Breast epithelium (tissue), 4 donors: Measurements from ENCODE around the gene OPCML. TPM values are rescaled to one million over a fixed set of nuclear protein-coding genes. Genes with fewer than 3 reads are reported as not detected.

Source experiments
- DNase-seq, 2 donors: peaks; one replicate each; pipeline ENCODE4 v3.0.0-alpha.2; 2019; ENCODE audit warnings: low spot score in 2 of 2
- H3K27ac ChIP-seq, 2 donors: fragments of 200-600 bp; sonication (generic) in 1 of 2; one replicate each; pipeline ENCODE4 v1.5.1; 2016 to 2019; ENCODE audit warnings: mild to moderate bottlenecking in 1 of 2
- H3K27me3 ChIP-seq, 2 donors: fragments of 200-600 bp; sonication (generic) in 1 of 2; one replicate each; pipeline versions ENCODE4 v1.5.1 to v1.6.0; 2017 to 2019; ENCODE audit warnings: control low read depth in 1 of 2, mild to moderate bottlenecking in 1 of 2
- H3K36me3 ChIP-seq: fragments of 200-600 bp; one replicate; pipeline ENCODE4 v1.5.1; 2019
- H3K4me1 ChIP-seq, 2 donors: fragments of 200-600 bp; sonication (generic); one replicate each; pipeline ENCODE4 v1.5.1; 2016 to 2019; ENCODE audit warnings: control low read depth in 1 of 2
- H3K4me3 ChIP-seq, 3 donors: fragments of 200-600 bp; sonication (generic); 1 replicate in 2 of 3; 2 replicates in 1 of 3; pipeline ENCODE4 v1.5.1; 2016 to 2019; ENCODE audit warnings: mild to moderate bottlenecking in 3 of 3, moderate library complexity in 2 of 3
- H3K9me3 ChIP-seq, 2 donors: fragments of 200-600 bp; sonication (generic) in 1 of 2; one replicate each; pipeline ENCODE4 v1.5.1; 2016 to 2019; ENCODE audit warnings: control low read depth in 1 of 2
- POLR2A ChIP-seq: fragments of 450-650 bp; IDR thresholded peaks from one replicate; pipeline ENCODE4 v1.6.1; 2016; ENCODE audit warnings: antibody characterized with exemption, mild to moderate bottlenecking, moderate library complexity
- POLR2AphosphoS5 ChIP-seq, 3 donors: sonication (generic); formaldehyde crosslinking; IDR thresholded peaks; one replicate each; pipeline ENCODE4 v1.6.1; 2017; ENCODE audit warnings: antibody characterized with exemption in 3 of 3
- intact Hi-C: fragments of 100-400 bp; cut with DNase I; formaldehyde crosslinking; loops from one replicate; pipeline ENCODE4 v1.15.1; 2023; ENCODE audit warnings: low total_unique reads
- total RNA-seq, 3 donors: library from RNA; depleted of rRNA; stranded (reverse); fragments of >200 nt; gene quantifications; one replicate each; pipeline ENCODE4 v1.1.0, GENCODE V29; 2016
- TF ChIP-seq, protein P1 (sequence below), 3 donors: fragments of 450-650 bp; IDR thresholded peaks; one replicate each; pipeline ENCODE4 v1.5.1; 2016 to 2017; ENCODE audit warnings: antibody characterized with exemption in 3 of 3, mild to moderate bottlenecking in 3 of 3, moderate library complexity in 3 of 3

Gene OPCML
- total RNA-seq, 3 donors from 2014 or later = not detected

DNA sequence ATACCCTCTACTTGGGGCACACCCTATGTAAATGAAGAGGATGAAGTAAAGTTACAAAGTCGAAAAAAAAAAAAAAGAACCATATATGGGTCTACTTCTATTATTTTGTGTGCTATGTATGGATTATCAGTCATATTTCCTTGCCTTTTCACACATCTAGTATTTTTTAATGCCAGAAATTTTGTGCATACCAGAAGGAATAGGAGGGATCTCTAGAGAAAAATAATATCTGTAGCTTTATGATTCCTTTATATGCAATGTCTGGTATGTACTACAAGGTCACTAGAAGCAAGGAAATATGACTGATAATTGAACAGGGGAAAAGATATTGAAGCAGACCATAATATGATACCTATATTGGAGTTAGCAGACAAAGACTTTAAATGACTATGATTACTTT lies 713.4 kb downstream of the OPCML start:
- Histone ChIP-seq H3K9me3 (no peaks in the 10 kb centered on the region), H3K4me1 (no peaks in the 10 kb centered on the region), H3K4me3 (no peak overlapping the region), H3K27me3 (no peaks in the 10 kb centered on the region), H3K27ac (no peak overlapping the region), H3K36me3 (no peaks in the 10 kb centered on the region)
- no peak for TF ChIP-seq POLR2AphosphoS5 (IDR thresholded peaks at IDR 0.05)
- TF ChIP-seq, protein P1, sequence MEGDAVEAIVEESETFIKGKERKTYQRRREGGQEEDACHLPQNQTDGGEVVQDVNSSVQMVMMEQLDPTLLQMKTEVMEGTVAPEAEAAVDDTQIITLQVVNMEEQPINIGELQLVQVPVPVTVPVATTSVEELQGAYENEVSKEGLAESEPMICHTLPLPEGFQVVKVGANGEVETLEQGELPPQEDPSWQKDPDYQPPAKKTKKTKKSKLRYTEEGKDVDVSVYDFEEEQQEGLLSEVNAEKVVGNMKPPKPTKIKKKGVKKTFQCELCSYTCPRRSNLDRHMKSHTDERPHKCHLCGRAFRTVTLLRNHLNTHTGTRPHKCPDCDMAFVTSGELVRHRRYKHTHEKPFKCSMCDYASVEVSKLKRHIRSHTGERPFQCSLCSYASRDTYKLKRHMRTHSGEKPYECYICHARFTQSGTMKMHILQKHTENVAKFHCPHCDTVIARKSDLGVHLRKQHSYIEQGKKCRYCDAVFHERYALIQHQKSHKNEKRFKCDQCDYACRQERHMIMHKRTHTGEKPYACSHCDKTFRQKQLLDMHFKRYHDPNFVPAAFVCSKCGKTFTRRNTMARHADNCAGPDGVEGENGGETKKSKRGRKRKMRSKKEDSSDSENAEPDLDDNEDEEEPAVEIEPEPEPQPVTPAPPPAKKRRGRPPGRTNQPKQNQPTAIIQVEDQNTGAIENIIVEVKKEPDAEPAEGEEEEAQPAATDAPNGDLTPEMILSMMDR (IDR thresholded peaks at IDR 0.05) = no peak
- TF ChIP-seq POLR2A = no peak
- intact Hi-C loops = no loop called here
- no peak for DNase-seq

- intact Hi-C loops = no loop called here
- no peaks in the 10 kb centered on the region for H3K9me3 ChIP-seq
- H3K4me1 ChIP-seq = no peaks in the 10 kb centered on the region
- DNase-seq = no peak
- H3K4me3 ChIP-seq = no peak overlapping the region
- TF ChIP-seq POLR2AphosphoS5 (IDR thresholded peaks at IDR 0.05) (no peak), POLR2A (no peak)
- TF ChIP-seq, protein P1 (IDR thresholded peaks at IDR 0.05) = no peak
- H3K36me3 ChIP-seq = no peaks in the 10 kb centered on the region
- H3K27ac ChIP-seq = no peak overlapping the region
- H3K27me3 ChIP-seq = no peaks in the 10 kb centered on the region
Measured at GRCh38 chr11:132817387-132817786, 714.9 kb downstream of the OPCML start.

DNA sequence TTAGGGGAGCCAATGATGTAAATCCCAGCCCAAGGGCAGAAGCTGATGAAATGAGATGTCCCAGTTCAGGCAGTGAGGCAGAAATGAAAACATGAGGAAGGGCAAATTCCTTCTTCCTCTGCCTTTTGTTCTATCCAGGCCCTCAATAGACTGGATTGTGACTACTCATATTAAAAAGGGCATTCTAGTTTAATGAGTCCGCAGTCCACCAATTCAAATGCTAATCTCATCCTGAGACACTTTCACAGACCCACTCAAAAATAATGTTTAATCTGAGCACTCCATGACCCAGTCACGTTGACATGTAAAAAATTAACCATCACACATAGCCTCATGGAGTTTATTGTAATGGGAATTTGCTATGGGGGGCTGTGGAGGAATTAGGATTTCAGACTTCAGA lies 717.9 kb downstream of the OPCML start:
- TF ChIP-seq POLR2AphosphoS5 (IDR thresholded peaks at IDR 0.05) (no peak), POLR2A (no peak)
- TF ChIP-seq, protein P1 (IDR thresholded peaks at IDR 0.05) = no peak
- intact Hi-C loops = no loop called here
- H3K9me3 ChIP-seq = no peaks in the 10 kb centered on the region

GRCh38 chr11:132811649-132812048 lies 720.7 kb downstream of the OPCML start:
- Histone ChIP-seq H3K9me3 (no peaks in the 10 kb centered on the region), H3K4me3 (no peak overlapping the region), H3K27me3 (no peaks in the 10 kb centered on the region), H3K36me3 (no peaks in the 10 kb centered on the region), H3K4me1 (no peaks in the 10 kb centered on the region), H3K27ac (no peak overlapping the region)
- intact Hi-C loops = no loop called here
- TF ChIP-seq, protein P1 (IDR thresholded peaks at IDR 0.05) = no peak
- no peak for TF ChIP-seq POLR2A
- no peak for DNase-seq

More for the DNA sequence above, 717.9 kb downstream of the OPCML start:
- no peak for DNase-seq
- H3K27ac ChIP-seq = no peak overlapping the region
- H3K36me3 ChIP-seq = no peaks in the 10 kb centered on the region
- H3K4me3 ChIP-seq = no peak overlapping the region
- no peaks in the 10 kb centered on the region for H3K27me3 ChIP-seq
- no peaks in the 10 kb centered on the region for H3K4me1 ChIP-seq

- TF ChIP-seq POLR2AphosphoS5 (IDR thresholded peaks at IDR 0.05) = no peak
- intact Hi-C loops = no loop called here
- H3K27me3 ChIP-seq = no peaks in the 10 kb centered on the region
- no peak for DNase-seq
- no peaks in the 10 kb centered on the region for H3K4me1 ChIP-seq
- H3K4me3 ChIP-seq = no peak overlapping the region
- peaks cover 0 to 6% of the 10 kb centered on the region in 2 donors for H3K9me3 ChIP-seq
- H3K27ac ChIP-seq = no peak overlapping the region
- no peaks in the 10 kb centered on the region for H3K36me3 ChIP-seq
Measured at GRCh38 chr11:132809070-132809469, 723.2 kb downstream of the OPCML start.

DNA sequence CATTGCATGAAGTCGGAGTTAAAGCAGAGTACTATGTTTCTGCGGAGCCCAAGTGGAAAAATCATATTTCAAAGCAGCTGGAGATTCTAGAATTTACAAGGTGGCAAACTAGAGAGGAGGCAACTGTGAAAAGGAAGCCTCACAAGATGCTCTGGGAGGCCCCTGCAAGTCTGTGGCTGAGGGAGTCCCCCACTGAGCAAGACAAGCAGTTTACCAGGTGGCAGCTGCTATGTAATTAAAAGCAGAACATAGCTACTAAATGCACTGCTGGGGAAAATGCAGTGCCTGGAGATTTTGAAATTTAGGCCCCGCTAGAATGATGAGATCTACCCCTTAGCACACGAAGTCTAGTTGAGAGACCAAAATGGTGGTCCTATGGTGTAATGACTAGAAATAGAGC lies 728.0 kb downstream of the OPCML start:
- Histone ChIP-seq H3K9me3 (peaks cover 0 to 6% of the 10 kb centered on the region in 2 donors), H3K27ac (no peak overlapping the region), H3K36me3 (no peaks in the 10 kb centered on the region), H3K4me1 (no peaks in the 10 kb centered on the region), H3K4me3 (no peak overlapping the region), H3K27me3 (no peaks in the 10 kb centered on the region)
- intact Hi-C loops = no loop called here
- TF ChIP-seq POLR2A (no peak), POLR2AphosphoS5 (IDR thresholded peaks at IDR 0.05) (no peak)
- TF ChIP-seq, protein P1 (IDR thresholded peaks at IDR 0.05) = no peak
- no peak for DNase-seq
